CD4-positive, alpha-beta T cell treated with Interleukin-4 for 4 hours (primary cell): ENCODE measurements around the gene OR2S2.
"Not testable (repeated sequence)": the region's sequence is repeated elsewhere in the genome, so short reads cannot be mapped to it uniquely, and the experiment has no call there.

Source experiments
- DNase-seq: peaks from one replicate; pipeline ENCODE4 v3.0.0-alpha.2; 2020

Gene OR2S2

GRCh38 chr9:35958104-35958837 is at the start of gene OR2S2:
Gene OR2S2, minus strand, starts transcription at chr9:35958154. Its CDS starts 56 bp downstream, at chr9:35958098.
- DNase-seq: no peak

- no peak for DNase-seq
Observed at GRCh38 chr9:36007316-36007708, 49.4 kb upstream of the OR2S2 start.

GRCh38 chr9:36006549-36007315 is 48.8 kb upstream of the OR2S2 start:
- no peak for DNase-seq

GRCh38 chr9:36005891-36006290 is 47.9 kb upstream of the OR2S2 start:
- DNase-seq: no peak

GRCh38 chr9:35998333-35998732 is 40.4 kb upstream of the OR2S2 start:
- DNase-seq: no peak

- DNase-seq: not testable (repeated sequence)
Observed at GRCh38 chr9:35997016-35997415, 39.1 kb upstream of the OR2S2 start.

- DNase-seq: no peak
Observed at GRCh38 chr9:35996358-35996970, 38.5 kb upstream of the OR2S2 start.

GRCh38 chr9:35994959-35995358 is 37.0 kb upstream of the OR2S2 start:
- no peak for DNase-seq

GRCh38 chr9:35993976-35994720 is 36.2 kb upstream of the OR2S2 start:
- DNase-seq: no peak

- DNase-seq: not testable (repeated sequence)
Observed at GRCh38 chr9:35993136-35993535, 35.2 kb upstream of the OR2S2 start.

GRCh38 chr9:35990155-35990554 is 32.2 kb upstream of the OR2S2 start:
- no peak for DNase-seq

GRCh38 chr9:35984021-35984420 is 26.1 kb upstream of the OR2S2 start:
- no peak for DNase-seq

GRCh38 chr9:35981699-35982098 is 23.7 kb upstream of the OR2S2 start:
- DNase-seq: no peak

GRCh38 chr9:35980289-35981011 is 22.5 kb upstream of the OR2S2 start:
- DNase-seq: no peak

- DNase-seq: no peak
Observed at GRCh38 chr9:35978792-35979191, 20.8 kb upstream of the OR2S2 start.

GRCh38 chr9:35976726-35977125 is 18.8 kb upstream of the OR2S2 start:
- DNase-seq: no peak

GRCh38 chr9:35974800-35975199 is 16.8 kb upstream of the OR2S2 start:
- no peak for DNase-seq

- no peak for DNase-seq
Observed at GRCh38 chr9:35972093-35972492, 14.1 kb upstream of the OR2S2 start.

- no peak for DNase-seq
Observed at GRCh38 chr9:35967042-35967441, 9.1 kb upstream of the OR2S2 start.

- DNase-seq: no peak
Observed at GRCh38 chr9:35966433-35966832, 8.5 kb upstream of the OR2S2 start.

- no peak for DNase-seq
Observed at GRCh38 chr9:35965011-35965410, 7.1 kb upstream of the OR2S2 start.

GRCh38 chr9:35962126-35962906 is 4.4 kb upstream of the OR2S2 start:
- DNase-seq: no peak
